Tibial nerve (tissue), 4 donors: ENCODE data around the gene ADAMTS2.

Source experiments
- EP300 ChIP-seq, 2 donors: sonication (generic); formaldehyde crosslinking; IDR thresholded peaks; one replicate each; pipeline ENCODE4 v1.6.1; 2017; ENCODE audit warnings: antibody characterized with exemption in 2 of 2, mild to moderate bottlenecking in 1 of 2
- TF ChIP-seq, protein P1 (sequence below), 5 experiments: fragments of 200-600 bp in 3 of 5; fragments of 450-650 bp in 2 of 5; sonication (generic) in 3 of 5; IDR thresholded peaks; one replicate each; pipeline ENCODE4 v1.5.1; 2016 to 2019; ENCODE audit warnings: antibody characterized with exemption in 5 of 5, mild to moderate bottlenecking in 3 of 5, moderate library complexity in 2 of 5

GRCh38 chr5:179316982-179317381 lies 28.3 kb downstream of the ADAMTS2 start:
- no peak for TF ChIP-seq EP300 (IDR thresholded peaks at IDR 0.05)
- TF ChIP-seq, protein P1, sequence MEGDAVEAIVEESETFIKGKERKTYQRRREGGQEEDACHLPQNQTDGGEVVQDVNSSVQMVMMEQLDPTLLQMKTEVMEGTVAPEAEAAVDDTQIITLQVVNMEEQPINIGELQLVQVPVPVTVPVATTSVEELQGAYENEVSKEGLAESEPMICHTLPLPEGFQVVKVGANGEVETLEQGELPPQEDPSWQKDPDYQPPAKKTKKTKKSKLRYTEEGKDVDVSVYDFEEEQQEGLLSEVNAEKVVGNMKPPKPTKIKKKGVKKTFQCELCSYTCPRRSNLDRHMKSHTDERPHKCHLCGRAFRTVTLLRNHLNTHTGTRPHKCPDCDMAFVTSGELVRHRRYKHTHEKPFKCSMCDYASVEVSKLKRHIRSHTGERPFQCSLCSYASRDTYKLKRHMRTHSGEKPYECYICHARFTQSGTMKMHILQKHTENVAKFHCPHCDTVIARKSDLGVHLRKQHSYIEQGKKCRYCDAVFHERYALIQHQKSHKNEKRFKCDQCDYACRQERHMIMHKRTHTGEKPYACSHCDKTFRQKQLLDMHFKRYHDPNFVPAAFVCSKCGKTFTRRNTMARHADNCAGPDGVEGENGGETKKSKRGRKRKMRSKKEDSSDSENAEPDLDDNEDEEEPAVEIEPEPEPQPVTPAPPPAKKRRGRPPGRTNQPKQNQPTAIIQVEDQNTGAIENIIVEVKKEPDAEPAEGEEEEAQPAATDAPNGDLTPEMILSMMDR (IDR thresholded peaks at IDR 0.05): no peak
